Measurements from ENCODE around the gene AMBP. TPM values are rescaled to one million over a fixed set of nuclear protein-coding genes. Genes with fewer than 3 reads are reported as not detected.

The AMBP gene
- total and polyA plus RNA-seq, 2 of the 13 experiments (the other 11 are each of a cell fraction or from before 2014, with no cell fraction given) = 1,510 to 2,580 TPM

DNA sequence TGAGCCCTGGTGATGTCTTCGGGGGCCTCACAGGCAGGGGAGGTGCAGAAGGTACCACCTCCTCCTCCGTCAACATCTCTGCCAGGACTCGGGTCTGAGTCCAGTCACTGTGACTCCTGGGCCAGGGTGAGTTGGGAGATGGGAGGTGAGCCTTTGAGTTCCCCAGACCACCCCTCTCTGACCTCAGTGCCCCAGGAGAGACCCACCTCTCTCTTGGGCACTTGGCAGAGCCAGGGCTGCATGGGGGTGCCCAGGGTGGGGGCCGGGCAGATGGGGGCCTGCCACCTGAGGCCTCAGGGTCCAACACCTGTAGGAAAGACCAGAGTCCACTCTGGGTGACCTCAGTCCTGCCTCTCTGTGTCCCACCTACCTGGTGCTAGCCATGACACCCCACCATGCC, 14.2 kb upstream of the AMBP start:
- in situ Hi-C loops (cut with HindIII; ENCODE audit: extremely low pct_ligation_motif_present, low pct_unique_long_range_greater_than_20kb) (no loop called here), intact Hi-C loops (cut with micrococcal nuclease; ENCODE audit: unreplicated experiment) (no loop called here)
- H3K4me3 ChIP-seq (replicated peaks in 1 of 3; ENCODE audit: insufficient read depth in 1 of 3, low read depth in 2 of 3, low read length in 3 of 3) = no peak overlapping the region
- H3K9ac ChIP-seq (ENCODE audit: insufficient read depth, low read depth, low read length) = no peak overlapping the region
- H4K20me1 ChIP-seq (ENCODE audit: insufficient read depth, low read length) = no peaks in the 10 kb centered on the region
- POLR2A ChIA-PET = no interaction called here
- ATAC-seq (no peak), DNase-seq (ENCODE audit: low spot score) (no peak), FAIRE-seq (no peak)
- no peaks in the 10 kb centered on the region for H3K79me2 ChIP-seq (ENCODE audit: insufficient read depth, low read length)
- no TSS peak for BruUV-seq (replicated peaks)
- TF ChIP-seq ZNF788 (CRISPR knock-in tag; IDR thresholded peaks at IDR 0.05; ENCODE audit: borderline replicate concordance) = no peak
- TF ChIP-seq FOXK1 (CRISPR knock-in tag; IDR thresholded peaks at IDR 0.05; ENCODE audit: borderline replicate concordance, low read depth) = no peak
- TF ChIP-seq, protein P1, sequence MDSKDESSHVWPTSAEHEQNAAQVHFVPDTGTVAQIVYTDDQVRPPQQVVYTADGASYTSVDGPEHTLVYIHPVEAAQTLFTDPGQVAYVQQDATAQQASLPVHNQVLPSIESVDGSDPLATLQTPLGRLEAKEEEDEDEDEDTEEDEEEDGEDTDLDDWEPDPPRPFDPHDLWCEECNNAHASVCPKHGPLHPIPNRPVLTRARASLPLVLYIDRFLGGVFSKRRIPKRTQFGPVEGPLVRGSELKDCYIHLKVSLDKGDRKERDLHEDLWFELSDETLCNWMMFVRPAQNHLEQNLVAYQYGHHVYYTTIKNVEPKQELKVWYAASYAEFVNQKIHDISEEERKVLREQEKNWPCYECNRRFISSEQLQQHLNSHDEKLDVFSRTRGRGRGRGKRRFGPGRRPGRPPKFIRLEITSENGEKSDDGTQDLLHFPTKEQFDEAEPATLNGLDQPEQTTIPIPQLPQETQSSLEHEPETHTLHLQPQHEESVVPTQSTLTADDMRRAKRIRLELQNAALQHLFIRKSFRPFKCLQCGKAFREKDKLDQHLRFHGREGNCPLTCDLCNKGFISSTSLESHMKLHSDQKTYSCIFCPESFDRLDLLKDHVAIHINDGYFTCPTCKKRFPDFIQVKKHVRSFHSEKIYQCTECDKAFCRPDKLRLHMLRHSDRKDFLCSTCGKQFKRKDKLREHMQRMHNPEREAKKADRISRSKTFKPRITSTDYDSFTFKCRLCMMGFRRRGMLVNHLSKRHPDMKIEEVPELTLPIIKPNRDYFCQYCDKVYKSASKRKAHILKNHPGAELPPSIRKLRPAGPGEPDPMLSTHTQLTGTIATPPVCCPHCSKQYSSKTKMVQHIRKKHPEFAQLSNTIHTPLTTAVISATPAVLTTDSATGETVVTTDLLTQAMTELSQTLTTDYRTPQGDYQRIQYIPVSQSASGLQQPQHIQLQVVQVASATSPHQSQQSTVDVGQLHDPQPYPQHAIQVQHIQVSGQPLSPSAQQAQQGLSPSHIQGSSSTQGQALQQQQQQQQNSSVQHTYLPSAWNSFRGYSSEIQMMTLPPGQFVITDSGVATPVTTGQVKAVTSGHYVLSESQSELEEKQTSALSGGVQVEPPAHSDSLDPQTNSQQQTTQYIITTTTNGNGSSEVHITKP (CRISPR knock-in tag; IDR thresholded peaks at IDR 0.05; ENCODE audit: low read depth) = no peak
- no peak for TF ChIP-seq TBP (CRISPR knock-in tag; IDR thresholded peaks at IDR 0.05)
- TF ChIP-seq CREB1 (IDR thresholded peaks at IDR 0.05) = no peak
- TF ChIP-seq CREB1 (CRISPR knock-in tag; IDR thresholded peaks at IDR 0.05) = no peak
- TF ChIP-seq ZNF253 (CRISPR knock-in tag; IDR thresholded peaks at IDR 0.05; ENCODE audit: borderline replicate concordance) = no peak
- TF ChIP-seq PLRG1 (conservative IDR thresholded peaks at IDR 0.05) = no peak
- TF ChIP-seq, protein P2, sequence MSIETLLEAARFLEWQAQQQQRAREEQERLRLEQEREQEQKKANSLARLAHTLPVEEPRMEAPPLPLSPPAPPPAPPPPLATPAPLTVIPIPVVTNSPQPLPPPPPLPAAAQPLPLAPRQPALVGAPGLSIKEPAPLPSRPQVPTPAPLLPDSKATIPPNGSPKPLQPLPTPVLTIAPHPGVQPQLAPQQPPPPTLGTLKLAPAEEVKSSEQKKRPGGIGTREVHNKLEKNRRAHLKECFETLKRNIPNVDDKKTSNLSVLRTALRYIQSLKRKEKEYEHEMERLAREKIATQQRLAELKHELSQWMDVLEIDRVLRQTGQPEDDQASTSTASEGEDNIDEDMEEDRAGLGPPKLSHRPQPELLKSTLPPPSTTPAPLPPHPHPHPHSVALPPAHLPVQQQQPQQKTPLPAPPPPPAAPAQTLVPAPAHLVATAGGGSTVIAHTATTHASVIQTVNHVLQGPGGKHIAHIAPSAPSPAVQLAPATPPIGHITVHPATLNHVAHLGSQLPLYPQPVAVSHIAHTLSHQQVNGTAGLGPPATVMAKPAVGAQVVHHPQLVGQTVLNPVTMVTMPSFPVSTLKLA (IDR thresholded peaks at IDR 0.05) = no peak
- no peak for TF ChIP-seq ZNF703 (CRISPR knock-in tag; IDR thresholded peaks at IDR 0.05; ENCODE audit: borderline replicate concordance)
- peaks cover 13% of the 10 kb centered on the region for H3K4me1 ChIP-seq (ENCODE audit: insufficient read depth, low read length)
- WGBS (ENCODE audit: low lambda C conversion rate) = 86% methylated on average over 3 of the region's 4 CpGs
- no peaks in the 10 kb centered on the region for H3K9me3 ChIP-seq (ENCODE audit: low read length)
- no peak overlapping the region for H3K4me2 ChIP-seq (ENCODE audit: low read depth, low read length)
- CTCF ChIA-PET (ENCODE audit: low intra/inter-chr PET ratio, low total read pairs) = no interaction called here
- H3K27me3 ChIP-seq (ENCODE audit: control insufficient read depth in 1 of 2, insufficient read depth in 2 of 2, low read length in 2 of 2) = no peaks in the 10 kb centered on the region
- peaks cover 3% of the 10 kb centered on the region in 2 experiments; a peak in 1 of 5 replicates for H3K36me3 ChIP-seq (replicated peaks in 1 of 2; ENCODE audit: control insufficient read depth in 1 of 2, insufficient read depth in 2 of 2, low read length in 2 of 2)
- H3K27ac ChIP-seq (ENCODE audit: extremely low read length, insufficient read depth, low read length) = no peak overlapping the region
- H2AFZ ChIP-seq (ENCODE audit: low read length) = no peak overlapping the region
